ENCODE measurements around the gene MRPS7.

DNA sequence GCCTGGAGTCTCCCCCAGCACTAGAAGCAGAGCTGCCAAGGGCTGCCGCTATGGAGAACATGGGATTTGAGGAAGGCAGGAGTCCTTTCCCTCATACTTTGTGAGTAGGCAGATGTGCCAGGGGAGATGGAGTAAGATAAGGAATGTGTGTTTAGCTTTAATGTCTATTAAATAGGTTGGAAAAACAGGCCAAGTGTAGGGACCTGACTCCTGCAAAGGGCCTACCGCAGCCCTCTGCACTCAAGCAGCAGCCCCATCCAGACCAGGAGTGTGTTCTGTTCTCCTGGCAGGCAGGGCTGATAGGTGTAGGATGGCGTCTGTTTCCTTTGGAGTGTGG lies 11.1 kb downstream of the MRPS7 start:
- TF ChIP-seq POLR2A (IDR thresholded peaks at IDR 0.05) (no peak), CTCF (IDR thresholded peaks at IDR 0.05) (no peak), POLR2AphosphoS5 (IDR thresholded peaks at IDR 0.05) (no peak)

Measured in breast epithelium (tissue), 3 donors.